GM23338 (cell line): ENCODE measurements around the gene RAB30. TPM values are rescaled to one million over a fixed set of nuclear protein-coding genes. Genes with fewer than 3 reads are reported as not detected.

ENCODE experiments used
- ATAC-seq: fragments of 200-7000 bp; cut with Tn5 transposase; 3 replicates; pipeline ENCODE4 v1.9.1; 2020
- DNase-seq: peaks from one replicate; pipeline ENCODE4 v3.0.0-alpha.2; 2015; ENCODE audit warnings: low spot score
- H2AFZ ChIP-seq: fragments of 200-600 bp; sonication (generic); 2 replicates; pipeline ENCODE4 v1.8.0; 2016; ENCODE audit warnings: antibody characterized with exemption, mild to moderate bottlenecking, moderate library complexity
- H3F3A ChIP-seq: fragments of 200-600 bp; sonication (generic); replicated peaks from 2 replicates; pipeline ENCODE4 v1.8.0; 2017; ENCODE audit warnings: antibody characterized with exemption, mixed run types, low read depth
- H3K27ac ChIP-seq: fragments of 200-600 bp; sonication (generic); 2 replicates; pipeline ENCODE4 v1.6.1; 2016; ENCODE audit warnings: low read depth
- H3K27me3 ChIP-seq: fragments of 200-600 bp; sonication (generic); 2 replicates; pipeline ENCODE4 v1.8.0; 2016; ENCODE audit warnings: mild to moderate bottlenecking, mixed run types, moderate library complexity; ENCODE audit not compliant: insufficient read depth
- H3K36me3 ChIP-seq: fragments of 200-600 bp; sonication (generic); 2 replicates; pipeline ENCODE4 v1.8.0; 2016; ENCODE audit warnings: mild to moderate bottlenecking; ENCODE audit not compliant: insufficient read depth
- H3K4me1 ChIP-seq: fragments of 200-600 bp; sonication (generic); 2 replicates; pipeline ENCODE4 v1.8.0; 2016; ENCODE audit warnings: mild to moderate bottlenecking, moderate library complexity; ENCODE audit not compliant: insufficient read depth
- H3K4me2 ChIP-seq: fragments of 200-600 bp; sonication (generic); 2 replicates; pipeline ENCODE4 v1.7.1; 2017; ENCODE audit warnings: mixed run types
- H3K4me3 ChIP-seq: fragments of 200-600 bp; sonication (generic); 2 replicates; pipeline ENCODE4 v1.6.1; 2016; ENCODE audit warnings: mixed run types
- H3K79me2 ChIP-seq: fragments of 200-600 bp; sonication (generic); replicated peaks from 2 replicates; pipeline ENCODE4 v1.8.0; 2017; ENCODE audit warnings: mild to moderate bottlenecking; ENCODE audit not compliant: insufficient read depth
- H3K9me2 ChIP-seq: fragments of 200-600 bp; sonication (generic); 2 replicates; pipeline ENCODE4 v1.8.0; 2017; ENCODE audit not compliant: insufficient read depth
- H4K20me1 ChIP-seq: fragments of 200-600 bp; sonication (generic); replicated peaks from 2 replicates; pipeline ENCODE4 v1.8.0; 2017; ENCODE audit warnings: mild to moderate bottlenecking; ENCODE audit not compliant: insufficient read depth
- H3K27ac Mint-ChIP-seq: 2 replicates; pipeline ENCODE4 v1.8.0; 2020; ENCODE audit warnings: inconsistent platforms, mild to moderate bottlenecking, moderate library complexity, mixed read lengths
- H3K27me3 Mint-ChIP-seq: 3 replicates; pipeline ENCODE4 v1.8.0; 2022; ENCODE audit warnings: low read depth, mild to moderate bottlenecking, moderate library complexity, mixed read lengths, inconsistent platforms; ENCODE audit not compliant: insufficient read depth, poor library complexity
- H3K36me3 Mint-ChIP-seq: 3 replicates; pipeline ENCODE4 v1.8.0; 2021; ENCODE audit warnings: low read depth, mild to moderate bottlenecking, inconsistent platforms, moderate library complexity, mixed read lengths
- H3K4me1 Mint-ChIP-seq: 3 replicates; pipeline ENCODE4 v1.8.0; 2020; ENCODE audit warnings: mild to moderate bottlenecking, inconsistent platforms, mixed read lengths
- H3K4me3 Mint-ChIP-seq: 3 replicates; pipeline ENCODE4 v1.8.0; 2021; ENCODE audit warnings: moderate library complexity, mild to moderate bottlenecking, inconsistent platforms, mixed read lengths
- H3K9me3 Mint-ChIP-seq: 3 replicates; pipeline ENCODE4 v1.8.0; 2020; ENCODE audit warnings: moderate library complexity, mild to moderate bottlenecking, inconsistent platforms, mixed read lengths
- CREB1 ChIP-seq: fragments of 250-450 bp; sonication (Bioruptor Pico); IDR thresholded peaks from 2 replicates; pipeline ENCODE4 v1.5.0; 2020; ENCODE audit warnings: low read depth, mild to moderate bottlenecking, moderate library complexity
- CTCF ChIP-seq, 2 experiments: fragments of 200-600 bp in 1 of 2; sonication (generic) in 1 of 2; conservative IDR thresholded peaks; 2 replicates each; pipeline versions ENCODE4 v1.5.1 to v1.6.1; 2016 to 2017; ENCODE audit warnings: antibody characterized with exemption in 2 of 2, low read depth in 2 of 2, mild to moderate bottlenecking in 2 of 2, moderate library complexity in 1 of 2
- ETS1 ChIP-seq: IDR thresholded peaks from 2 replicates; pipeline ENCODE4 v1.6.1; 2016; ENCODE audit warnings: antibody characterized with exemption
- JUNB ChIP-seq: IDR thresholded peaks from one replicate; pipeline ENCODE4 v1.6.1; 2016; ENCODE audit warnings: antibody characterized with exemption; ENCODE audit not compliant: unreplicated experiment
- NANOG ChIP-seq: IDR thresholded peaks from 2 replicates; pipeline ENCODE4 v1.6.1; 2016; ENCODE audit warnings: antibody characterized with exemption, borderline replicate concordance
- POLR2AphosphoS5 ChIP-seq: IDR thresholded peaks from 2 replicates; pipeline ENCODE4 v1.6.1; 2016; ENCODE audit warnings: antibody characterized with exemption, low read depth
- REST ChIP-seq: IDR thresholded peaks from one replicate; pipeline ENCODE4 v1.6.1; 2018; ENCODE audit warnings: antibody characterized with exemption; ENCODE audit not compliant: unreplicated experiment
- STAT1 ChIP-seq: IDR thresholded peaks from one replicate; pipeline ENCODE4 v1.6.1; 2016; ENCODE audit warnings: antibody characterized with exemption; ENCODE audit not compliant: unreplicated experiment
- ZNF114 ChIP-seq: fragments of 250-450 bp; sonication (Bioruptor Pico); IDR thresholded peaks from 2 replicates; pipeline ENCODE4 v1.5.0; 2020; ENCODE audit warnings: mild to moderate bottlenecking, moderate library complexity
- ZNF331 ChIP-seq: fragments of 250-450 bp; sonication (Bioruptor Pico); IDR thresholded peaks from 2 replicates; pipeline ENCODE4 v1.5.0; 2020; ENCODE audit warnings: low read depth, mild to moderate bottlenecking, moderate library complexity
- ZNF462 ChIP-seq: fragments of 250-450 bp; sonication (Bioruptor Pico); IDR thresholded peaks from 2 replicates; pipeline ENCODE4 v1.5.0; 2020; ENCODE audit warnings: mild to moderate bottlenecking, moderate library complexity
- polyA plus RNA-seq: library from polyadenylated mRNA; unstranded; fragments of >200 nt; fragmentation: Nextera tagmentation; extraction: Ambion mirVana; gene quantifications from 2 replicates; pipeline ENCODE4 v1.2.1, GENCODE V29; 2016
- total RNA-seq: library from RNA; depleted of rRNA; stranded (reverse); fragments of >200 nt; shearing (Covaris generic); gene quantifications from 2 replicates; pipeline ENCODE4 v1.2.3, GENCODE V29; 2014

Gene RAB30
- total and polyA plus RNA-seq, 2 experiments from 2014 or later: 3.3 to 6.6 TPM

GRCh38 chr11:83115026-83115425 is 43.3 kb upstream of the RAB30 start:
- H3K4me3 Mint-ChIP-seq: no peak overlapping the region
- H3K4me1 Mint-ChIP-seq: no peaks in the 10 kb centered on the region
- Histone ChIP-seq H4K20me1 (no peaks in the 10 kb centered on the region), H3K4me2 (no peak overlapping the region), H2AFZ (no peak overlapping the region; the same call in 1 of the 2 replicates), H3K27me3 (no peaks in the 10 kb centered on the region), H3K36me3 (no peaks in the 10 kb centered on the region), H3K9me2 (no peaks in the 10 kb centered on the region), H3K79me2 (no peaks in the 10 kb centered on the region), H3K27ac (no peak overlapping the region), H3F3A (no peaks in the 10 kb centered on the region), H3K4me1 (no peaks in the 10 kb centered on the region), H3K4me3 (no peak overlapping the region)
- no peak overlapping the region for H3K27ac Mint-ChIP-seq
- H3K9me3 Mint-ChIP-seq: no peaks in the 10 kb centered on the region
- H3K27me3 Mint-ChIP-seq: no peaks in the 10 kb centered on the region
- no peaks in the 10 kb centered on the region for H3K36me3 Mint-ChIP-seq
- ATAC-seq: no peak
- no peak for TF ChIP-seq NANOG
- TF ChIP-seq ZNF331: no peak
- TF ChIP-seq POLR2AphosphoS5: no peak
- no peak for TF ChIP-seq ZNF114 (CRISPR knock-in tag)
- TF ChIP-seq REST: no peak
- TF ChIP-seq CTCF (conservative IDR thresholded peaks at IDR 0.05; ENCODE audit: low read depth in 2 of 2): no peak
- no peak for TF ChIP-seq STAT1
- no peak for DNase-seq

GRCh38 chr11:83112886-83113285 is 41.2 kb upstream of the RAB30 start:
- Mint-ChIP-seq H3K27ac (no peak overlapping the region), H3K36me3 (no peaks in the 10 kb centered on the region), H3K9me3 (no peaks in the 10 kb centered on the region), H3K4me1 (no peaks in the 10 kb centered on the region), H3K4me3 (no peak overlapping the region), H3K27me3 (no peaks in the 10 kb centered on the region)
- Histone ChIP-seq H3K36me3 (no peaks in the 10 kb centered on the region), H3K27ac (no peak overlapping the region), H3K27me3 (no peaks in the 10 kb centered on the region), H3F3A (no peaks in the 10 kb centered on the region), H4K20me1 (no peaks in the 10 kb centered on the region), H3K9me2 (no peaks in the 10 kb centered on the region), H3K79me2 (no peaks in the 10 kb centered on the region), H3K4me1 (no peaks in the 10 kb centered on the region), H3K4me3 (no peak overlapping the region), H2AFZ (no peak overlapping the region), H3K4me2 (no peak overlapping the region)
- ATAC-seq: no peak
- DNase-seq: no peak
- no peak for TF ChIP-seq ZNF114 (CRISPR knock-in tag)
- no peak for TF ChIP-seq POLR2AphosphoS5
- TF ChIP-seq ETS1: no peak
- TF ChIP-seq CREB1: no peak
- TF ChIP-seq ZNF462 (CRISPR knock-in tag): no peak
- TF ChIP-seq JUNB: no peak
